Measurements from ENCODE around the gene RHOT2. TPM values are rescaled to one million over a fixed set of nuclear protein-coding genes. Genes with fewer than 3 reads are reported as not detected.

RHOT2 gene
- total RNA-seq, 1 experiment from 2014 or later: 143 TPM

DNA sequence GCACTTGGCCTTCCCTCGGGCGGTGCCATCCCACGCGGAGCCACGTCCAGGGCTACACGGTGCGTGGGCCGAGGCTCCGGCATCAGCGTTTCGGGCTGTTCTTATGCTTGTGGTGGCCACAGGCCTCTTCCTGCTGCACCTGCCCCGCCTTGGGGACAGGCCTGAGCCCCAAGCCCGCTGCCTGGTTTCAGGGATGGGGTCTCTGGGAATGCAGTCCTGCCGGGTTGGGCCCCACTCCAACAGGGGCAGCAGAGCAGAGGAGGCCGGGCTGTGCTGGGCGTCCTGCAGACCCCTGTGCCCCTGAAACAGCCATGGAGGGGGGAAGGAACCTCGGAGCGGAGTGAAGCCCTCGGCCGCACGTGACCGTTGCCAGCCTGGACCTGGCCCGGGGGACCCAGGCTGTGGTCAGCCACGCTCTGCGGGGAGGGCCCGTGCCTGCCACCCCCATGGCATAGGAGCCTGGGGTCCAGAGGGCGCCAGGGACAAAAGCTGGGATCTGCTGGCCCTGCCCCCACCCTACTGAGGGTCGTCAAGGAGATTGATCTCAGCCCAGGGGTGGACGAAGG, 37.6 kb upstream of the RHOT2 start:
- Histone ChIP-seq H2AFZ (no peak overlapping the region), H3K79me2 (ENCODE audit: low read depth) (peaks cover 13% of the 10 kb centered on the region), H3K4me1 (replicated peaks; ENCODE audit: insufficient read depth) (peaks cover 31% of the 10 kb centered on the region), H4K20me1 (ENCODE audit: insufficient read depth) (0 out of 2 replicates have a peak, but pooled peaks cover 12% of the 10 kb centered on the region), H3K27me3 (ENCODE audit: insufficient read depth, low read depth) (no peaks in the 10 kb centered on the region), H3K27ac (no peak overlapping the region), H3K4me2 (no peak overlapping the region), H3K9me2 (ENCODE audit: insufficient read depth) (no peaks in the 10 kb centered on the region), H3K9me3 (ENCODE audit: insufficient read depth, low read depth) (no peaks in the 10 kb centered on the region), H3K4me3 (no peak overlapping the region), H3F3A (ENCODE audit: insufficient read depth, low read depth) (peaks cover 25% of the 10 kb centered on the region; the same call in 1 of the 2 replicates), H3K36me3 (ENCODE audit: low read depth) (no peaks in the 10 kb centered on the region)
- CTCF ChIA-PET: no interaction called here
- no peak for DNase-seq
- TF ChIP-seq, protein P1, sequence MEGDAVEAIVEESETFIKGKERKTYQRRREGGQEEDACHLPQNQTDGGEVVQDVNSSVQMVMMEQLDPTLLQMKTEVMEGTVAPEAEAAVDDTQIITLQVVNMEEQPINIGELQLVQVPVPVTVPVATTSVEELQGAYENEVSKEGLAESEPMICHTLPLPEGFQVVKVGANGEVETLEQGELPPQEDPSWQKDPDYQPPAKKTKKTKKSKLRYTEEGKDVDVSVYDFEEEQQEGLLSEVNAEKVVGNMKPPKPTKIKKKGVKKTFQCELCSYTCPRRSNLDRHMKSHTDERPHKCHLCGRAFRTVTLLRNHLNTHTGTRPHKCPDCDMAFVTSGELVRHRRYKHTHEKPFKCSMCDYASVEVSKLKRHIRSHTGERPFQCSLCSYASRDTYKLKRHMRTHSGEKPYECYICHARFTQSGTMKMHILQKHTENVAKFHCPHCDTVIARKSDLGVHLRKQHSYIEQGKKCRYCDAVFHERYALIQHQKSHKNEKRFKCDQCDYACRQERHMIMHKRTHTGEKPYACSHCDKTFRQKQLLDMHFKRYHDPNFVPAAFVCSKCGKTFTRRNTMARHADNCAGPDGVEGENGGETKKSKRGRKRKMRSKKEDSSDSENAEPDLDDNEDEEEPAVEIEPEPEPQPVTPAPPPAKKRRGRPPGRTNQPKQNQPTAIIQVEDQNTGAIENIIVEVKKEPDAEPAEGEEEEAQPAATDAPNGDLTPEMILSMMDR (conservative IDR thresholded peaks at IDR 0.05): no peak
- TF ChIP-seq EZH2 (IDR thresholded peaks at IDR 0.05; ENCODE audit: low read depth): no peak
- intact Hi-C loops (cut with micrococcal nuclease; ENCODE audit: unreplicated experiment): no loop called here
- no TSS peak for BruUV-seq (replicated peaks)
- POLR2A ChIA-PET (ENCODE audit: unreplicated experiment): no interaction called here

DNA sequence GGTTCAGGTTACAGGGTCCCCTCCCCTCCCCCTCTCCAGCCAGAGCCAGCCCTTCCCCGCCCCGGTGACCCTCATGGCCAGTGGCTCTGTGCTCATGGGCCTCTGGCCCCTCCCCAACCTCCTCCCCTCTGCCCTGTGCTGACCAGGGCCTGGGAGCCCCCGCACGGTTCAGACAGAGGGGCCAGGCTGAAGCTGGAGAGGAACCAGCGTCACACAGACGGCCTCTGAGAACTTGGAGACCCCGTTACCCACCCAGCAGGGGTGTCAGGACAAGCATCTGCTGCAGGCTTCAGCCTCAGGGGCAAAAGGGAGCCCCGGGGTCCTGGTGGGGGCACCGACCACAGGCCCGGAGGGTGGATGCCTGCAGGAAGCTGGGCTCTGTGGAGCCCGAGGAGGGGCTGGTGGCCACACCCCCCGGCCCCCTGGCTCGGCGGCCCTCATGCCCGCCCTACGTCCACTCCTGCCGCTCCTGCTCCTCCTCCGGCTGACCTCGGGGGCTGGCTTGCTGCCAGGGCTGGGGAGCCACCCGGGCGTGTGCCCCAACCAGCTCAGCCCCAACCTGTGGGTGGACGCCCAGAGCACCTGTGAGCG, 37.0 kb upstream of the RHOT2 start, which contains the start of gene WFIKKN1:
Gene WFIKKN1 (plus strand): TSS at position 171 of the 591 bp plus-strand sequence. CDS start 269 bp downstream, at position 440.
- Histone ChIP-seq H3K79me2 (ENCODE audit: low read depth) (peaks cover 18% of the 10 kb centered on the region), H4K20me1 (ENCODE audit: insufficient read depth) (0 out of 2 replicates have a peak, but pooled peaks cover 12% of the 10 kb centered on the region), H3K9me3 (ENCODE audit: insufficient read depth, low read depth) (no peaks in the 10 kb centered on the region), H3K4me3 (no peak within 1 kb of the TSS), H3K36me3 (ENCODE audit: low read depth) (no peaks in the 10 kb centered on the region), H3K27ac (no peak within 1 kb of the TSS), H3K4me2 (no peak within 1 kb of the TSS), H3K9me2 (ENCODE audit: insufficient read depth) (no peaks in the 10 kb centered on the region), H2AFZ (no peak within 1 kb of the TSS), H3F3A (ENCODE audit: insufficient read depth, low read depth) (peaks cover 25% of the 10 kb centered on the region; the same call in 1 of the 2 replicates), H3K27me3 (ENCODE audit: insufficient read depth, low read depth) (no peaks in the 10 kb centered on the region), H3K4me1 (replicated peaks; ENCODE audit: insufficient read depth) (peaks cover 32% of the 10 kb centered on the region)
- intact Hi-C loops (cut with micrococcal nuclease; ENCODE audit: unreplicated experiment): no loop called here
- DNase-seq: peak in 1 of 2 experiments; percentile 87
- no TSS peak for BruUV-seq (replicated peaks)
- TF ChIP-seq, protein P1 (conservative IDR thresholded peaks at IDR 0.05): no peak
- TF ChIP-seq EZH2 (IDR thresholded peaks at IDR 0.05; ENCODE audit: low read depth): no peak
- ChIA-PET CTCF (interaction anchor here (0.7 kb wide), 1 partner anchor 37 kb away, joined by 3 read pairs; no protein-coding TSS in a partner anchor), POLR2A (ENCODE audit: unreplicated experiment) (no interaction called here)

DNA sequence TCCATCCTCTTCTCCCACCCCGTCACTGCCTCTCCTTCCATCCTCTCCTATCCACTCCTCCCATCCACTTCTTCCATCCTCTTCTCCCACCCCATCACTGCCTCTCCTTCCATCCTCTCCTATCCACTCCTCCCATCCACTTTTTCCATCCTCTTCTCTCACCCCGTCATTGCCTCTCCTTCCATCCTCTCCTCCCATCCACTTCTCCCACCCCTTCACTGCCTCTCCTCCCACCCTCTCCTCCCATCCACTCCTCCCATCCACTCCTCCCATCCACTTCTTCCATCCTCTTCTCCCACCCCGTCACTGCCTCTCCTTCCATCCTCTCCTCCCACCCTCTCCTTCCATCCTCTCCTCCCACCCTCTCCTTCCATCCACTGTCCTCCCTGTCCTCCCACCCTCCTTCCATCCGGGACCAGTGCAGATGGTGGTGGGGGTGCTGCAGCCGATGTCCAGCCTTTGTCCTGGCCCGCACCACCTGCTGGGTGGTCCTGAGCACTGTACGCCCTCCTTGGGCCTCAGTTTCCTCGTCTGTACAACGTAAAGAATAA, 36.0 kb upstream of the RHOT2 start:
- no peak for TF ChIP-seq EZH2 (IDR thresholded peaks at IDR 0.05; ENCODE audit: low read depth)
- TF ChIP-seq, protein P1 (conservative IDR thresholded peaks at IDR 0.05): no peak
- H3K4me3 ChIP-seq: no peak overlapping the region
- DNase-seq: no peak
- peaks cover 19% of the 10 kb centered on the region for H3K79me2 ChIP-seq (ENCODE audit: low read depth)
- no peak overlapping the region for H3K4me2 ChIP-seq
- intact Hi-C loops (cut with micrococcal nuclease; ENCODE audit: unreplicated experiment): no loop called here
- H2AFZ ChIP-seq: no peak overlapping the region
- H3K9me3 ChIP-seq (ENCODE audit: insufficient read depth, low read depth): no peaks in the 10 kb centered on the region
- peaks cover 22% of the 10 kb centered on the region; the same call in 1 of the 2 replicates for H3F3A ChIP-seq (ENCODE audit: insufficient read depth, low read depth)
- POLR2A ChIA-PET (ENCODE audit: unreplicated experiment): no interaction called here
- peaks cover 24% of the 10 kb centered on the region for H3K4me1 ChIP-seq (replicated peaks; ENCODE audit: insufficient read depth)
- H3K27ac ChIP-seq: no peak overlapping the region
- no peaks in the 10 kb centered on the region for H3K27me3 ChIP-seq (ENCODE audit: insufficient read depth, low read depth)
- H3K9me2 ChIP-seq (ENCODE audit: insufficient read depth): no peaks in the 10 kb centered on the region
- H4K20me1 ChIP-seq (ENCODE audit: insufficient read depth): 0 out of 2 replicates have a peak, but pooled peaks cover 12% of the 10 kb centered on the region
- CTCF ChIA-PET: interaction anchor here (0.7 kb wide), 1 partner anchor 38 kb away, joined by 3 read pairs; no protein-coding TSS in a partner anchor
- no peaks in the 10 kb centered on the region for H3K36me3 ChIP-seq (ENCODE audit: low read depth)
- BruUV-seq (replicated peaks): no TSS peak

All from PC-9 (cell line).